PFSK-1 (cell line): ENCODE measurements around the gene C2orf42.

ENCODE experiments used
- FOXP2 ChIP-seq: optimal IDR thresholded peaks from 2 replicates; pipeline ENCODE3; 2011; ENCODE audit warnings: borderline replicate concordance, control low read depth, inconsistent platforms; ENCODE audit not compliant: insufficient read depth; ENCODE audit errors: extremely low read length, extremely low read depth
- POLR2AphosphoS5 ChIP-seq: IDR thresholded peaks from 2 replicates; pipeline ENCODE4 v1.6.1; 2012; ENCODE audit warnings: low read depth, mild to moderate bottlenecking, control low read depth, low read length, moderate library complexity
- REST ChIP-seq, 2 experiments: IDR thresholded peaks; 2 replicates each; pipeline versions ENCODE4 v1.6.1 to v1.8.0; 2011 to 2012; ENCODE audit warnings: low read depth in 2 of 2, low read length in 2 of 2, control low read depth in 1 of 2, inconsistent platforms in 1 of 2, mild to moderate bottlenecking in 1 of 2, moderate library complexity in 1 of 2; ENCODE audit not compliant: insufficient read depth in 1 of 2
- SIN3A ChIP-seq: IDR thresholded peaks from 2 replicates; pipeline ENCODE4 v1.6.1; 2012; ENCODE audit warnings: mild to moderate bottlenecking, low read length, moderate library complexity, borderline replicate concordance; ENCODE audit not compliant: insufficient read depth
- TAF1 ChIP-seq: IDR thresholded peaks from 2 replicates; pipeline ENCODE4 v1.6.1; 2012; ENCODE audit warnings: low read length, control low read depth, borderline replicate concordance; ENCODE audit not compliant: insufficient read depth

C2orf42 gene

DNA sequence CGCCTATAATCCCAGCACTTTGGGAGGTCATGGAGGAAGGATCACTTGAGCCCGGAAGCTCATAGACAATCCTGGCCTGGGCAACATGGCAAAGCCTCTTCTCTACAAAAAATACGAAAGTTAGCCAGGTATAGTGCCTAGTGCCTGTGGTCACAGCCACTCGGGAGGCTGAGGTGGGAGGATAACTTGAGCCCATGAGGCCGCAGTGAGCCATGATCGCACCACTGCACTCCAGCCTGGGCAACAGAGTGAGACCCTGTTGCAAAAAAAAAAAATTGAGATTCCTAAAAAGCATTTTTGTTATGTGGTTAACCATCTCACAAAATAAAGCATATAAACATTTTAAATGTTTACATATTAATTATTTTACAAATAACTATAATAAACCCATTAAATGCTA is 89.6 kb downstream of the C2orf42 start:
- TF ChIP-seq FOXP2 (no peak), TAF1 (no peak), POLR2AphosphoS5 (no peak), SIN3A (no peak), REST (IDR thresholded peaks at IDR 0.05; ENCODE audit: insufficient read depth in 1 of 2, low read depth in 2 of 2, low read length in 2 of 2) (no peak)
